Prostate gland (tissue), 2 donors: Measurements from ENCODE around the gene PLCH2. TPM values are rescaled to one million over a fixed set of nuclear protein-coding genes. Genes with fewer than 3 reads are reported as not detected.
"Not testable (repeated sequence)": the region's sequence is repeated elsewhere in the genome, so short reads cannot be mapped to it uniquely, and the experiment has no call there.

Experiments
- DNase-seq: peaks from one replicate; pipeline ENCODE4 v3.0.0-alpha.2; 2019; ENCODE audit warnings: low spot score
- H3K27ac ChIP-seq, 2 donors: fragments of 200-600 bp; sonication (generic); 2 replicates each; pipeline ENCODE4 v1.5.1; 2017 to 2019
- H3K27me3 ChIP-seq: fragments of 200-600 bp; sonication (generic); replicated peaks from 2 replicates; pipeline ENCODE4 v1.5.1; 2019; ENCODE audit not compliant: insufficient read depth
- H3K36me3 ChIP-seq, 2 donors: fragments of 200-600 bp; sonication (generic); 1 replicate in 1 of 2; 2 replicates in 1 of 2; pipeline versions ENCODE4 v1.5.1 to v1.8.1; 2017 to 2019
- H3K4me1 ChIP-seq: fragments of 200-600 bp; sonication (generic); replicated peaks from 2 replicates; pipeline ENCODE4 v1.5.1; 2019
- H3K4me3 ChIP-seq, 2 donors: fragments of 200-600 bp; sonication (generic); 2 replicates each; pipeline ENCODE4 v1.5.1; 2017 to 2019
- H3K9me3 ChIP-seq: fragments of 200-600 bp; sonication (generic); 2 replicates; pipeline ENCODE4 v1.5.1; 2017
- CTCF ChIP-seq, 4 experiments: fragments of 200-600 bp in 2 of 4; fragments of 450-650 bp in 2 of 4; sonication (generic) in 2 of 4; IDR thresholded peaks; 1 replicate in 3 of 4; 2 replicates in 1 of 4; pipeline ENCODE4 v1.5.1; 2016 to 2019; ENCODE audit warnings: antibody characterized with exemption in 4 of 4, mild to moderate bottlenecking in 2 of 4, moderate library complexity in 2 of 4
- POLR2A ChIP-seq: fragments of 450-650 bp; IDR thresholded peaks from one replicate; pipeline ENCODE4 v1.6.1; 2016; ENCODE audit warnings: antibody characterized with exemption, mild to moderate bottlenecking
- POLR2AphosphoS5 ChIP-seq: sonication (generic); formaldehyde crosslinking; IDR thresholded peaks from one replicate; pipeline ENCODE4 v1.6.1; 2017; ENCODE audit warnings: antibody characterized with exemption
- WGBS: methylation state at CpG from one replicate; pipeline ENCODE4 v1.1.5; 2018; 5-methylcytosine and 5-hydroxymethylcytosine counted together
- intact Hi-C: fragments of 100-400 bp; cut with DNase I; formaldehyde crosslinking; loops from one replicate; pipeline ENCODE4 v1.14.2; 2022
- total RNA-seq, 2 donors: library from RNA; depleted of rRNA; stranded (reverse); fragments of >200 nt; gene quantifications; one replicate each; pipeline ENCODE4 v1.1.0, GENCODE V29; 2016

PLCH2 gene
- total RNA-seq, 2 donors from 2014 or later = 29.8 to 41.0 TPM

DNA sequence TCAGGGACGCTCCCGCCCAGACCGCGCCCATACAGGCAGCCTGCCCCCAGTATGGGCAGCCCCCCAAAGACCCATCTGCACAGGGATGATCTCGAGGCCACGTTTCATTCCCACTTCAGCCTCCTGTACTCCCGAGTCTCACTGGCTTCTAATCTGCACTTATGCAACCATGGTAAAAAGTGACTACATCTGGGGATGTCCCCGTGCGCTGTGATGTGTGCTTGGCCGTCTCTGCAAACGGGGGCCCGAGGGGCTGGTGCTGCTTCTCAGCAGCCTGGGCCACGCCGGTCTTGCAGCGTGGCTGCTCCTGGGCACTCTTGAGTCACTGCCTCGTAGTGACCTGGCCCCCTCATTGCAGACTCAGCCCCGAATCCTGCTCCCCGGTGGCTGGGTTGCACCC, 17.4 kb upstream of the PLCH2 start:
- H3K27me3 ChIP-seq = no peaks in the 10 kb centered on the region
- H3K4me1 ChIP-seq = peaks cover 5% of the 10 kb centered on the region
- H3K9me3 ChIP-seq = no peaks in the 10 kb centered on the region
- no peak overlapping the region for H3K27ac ChIP-seq
- TF ChIP-seq POLR2AphosphoS5 (no peak), POLR2A (no peak), CTCF (IDR thresholded peaks at IDR 0.05) (no peak)
- H3K4me3 ChIP-seq = no peak overlapping the region
- H3K36me3 ChIP-seq = no peaks in the 10 kb centered on the region
- DNase-seq = no peak
- WGBS = 88% methylated on average over 18 of the region's 18 CpGs
- intact Hi-C loops = no loop called here

DNA sequence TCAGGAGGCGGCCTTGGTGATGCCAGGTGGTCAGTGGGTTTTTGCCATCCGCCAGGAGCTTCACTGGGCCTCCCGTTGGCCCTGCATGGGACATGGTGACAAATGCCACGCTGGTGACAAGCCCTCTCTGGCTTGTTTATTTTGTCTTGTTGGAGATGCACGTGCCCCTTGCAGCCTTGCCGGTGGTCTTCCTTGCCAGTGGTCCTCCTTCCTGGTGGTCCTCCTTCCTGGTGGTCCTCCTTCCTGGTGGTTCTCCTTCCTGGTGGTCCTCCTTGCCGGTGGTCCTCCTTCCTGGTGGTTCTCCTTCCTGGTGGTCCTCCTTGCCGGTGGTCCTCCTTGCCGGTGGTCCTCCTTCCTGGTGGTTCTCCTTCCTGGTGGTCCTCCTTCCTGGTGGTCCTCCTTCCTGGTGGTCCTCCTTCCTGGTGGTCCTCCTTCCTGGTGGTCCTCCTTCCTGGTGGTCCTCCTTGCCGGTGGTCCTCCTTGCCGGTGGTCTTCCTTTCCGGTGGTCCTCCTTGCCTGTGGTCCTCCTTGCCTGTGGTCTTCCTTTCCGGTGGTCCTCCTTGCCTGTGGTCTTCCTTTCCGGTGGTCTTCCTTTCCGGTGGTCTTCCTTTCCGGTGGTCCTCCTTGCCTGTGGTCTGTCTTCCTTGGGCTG, 16.9 kb upstream of the PLCH2 start:
- DNase-seq, H3K9me3 ChIP-seq, H3K27me3 ChIP-seq, H3K36me3 ChIP-seq, intact Hi-C loops, H3K4me1 ChIP-seq, H3K4me3 ChIP-seq, H3K27ac ChIP-seq: not testable (repeated sequence)
- 86% methylated on average over 13 of the region's 16 CpGs for WGBS

GRCh38 chr1:2459757-2460156, 16.3 kb upstream of the PLCH2 start:
- TF ChIP-seq CTCF (IDR thresholded peaks at IDR 0.05) = peak in 1 of 4 experiments; percentile 22
- TF ChIP-seq POLR2AphosphoS5 = no peak
- Histone ChIP-seq H3K4me1 (peaks cover 5% of the 10 kb centered on the region), H3K4me3 (no peak overlapping the region), H3K36me3 (no peaks in the 10 kb centered on the region), H3K27me3 (no peaks in the 10 kb centered on the region), H3K9me3 (no peaks in the 10 kb centered on the region), H3K27ac (no peak overlapping the region)
- no peak for DNase-seq
- intact Hi-C loops = no loop called here
- WGBS = 40% methylated on average over 8 of the region's 23 CpGs

GRCh38 chr1:2460203-2460602, 15.9 kb upstream of the PLCH2 start:
- Histone ChIP-seq H3K36me3 (no peaks in the 10 kb centered on the region), H3K27ac (no peak overlapping the region), H3K9me3 (no peaks in the 10 kb centered on the region), H3K4me3 (no peak overlapping the region), H3K27me3 (no peaks in the 10 kb centered on the region), H3K4me1 (peaks cover 5% of the 10 kb centered on the region)
- WGBS = 77% methylated on average over 8 of the region's 8 CpGs
- intact Hi-C loops = no loop called here
- TF ChIP-seq POLR2AphosphoS5 (no peak), POLR2A (no peak), CTCF (IDR thresholded peaks at IDR 0.05) (no peak)
- DNase-seq = no peak

GRCh38 chr1:2460996-2461751, 14.9 kb upstream of the PLCH2 start:
- 85% methylated on average over 18 of the region's 18 CpGs for WGBS
- Histone ChIP-seq H3K4me3 (no peak overlapping the region), H3K36me3 (no peaks in the 10 kb centered on the region), H3K27ac (no peak overlapping the region), H3K9me3 (no peaks in the 10 kb centered on the region), H3K27me3 (no peaks in the 10 kb centered on the region), H3K4me1 (peaks cover 5% of the 10 kb centered on the region)
- TF ChIP-seq CTCF (IDR thresholded peaks at IDR 0.05) = no peak
- TF ChIP-seq POLR2A = no peak
- TF ChIP-seq POLR2AphosphoS5 = no peak
- intact Hi-C loops = no loop called here
- DNase-seq = no peak
